Endothelial cell of umbilical vein (primary cell): ENCODE measurements around the gene ZBTB21. TPM values are rescaled to one million over a fixed set of nuclear protein-coding genes. Genes with fewer than 3 reads are reported as not detected.

Experiments used
- BruUV-seq: library from RNA; stranded (reverse); fragments of 400-500 nt; replicated peaks from 2 replicates; lab custom pipeline; 2021; lab: Mats Ljungman, UMichigan
- CTCF ChIA-PET: fragments of 300-600, 350-600 bp; sonication (Branson Sonifier 250); formaldehyde crosslinking; loops from one replicate; lab custom pipeline; 2021; ENCODE audit warnings: antibody characterized with exemption, inconsistent platforms; lab: Charles Lee
- POLR2A ChIA-PET: fragments of 300-600, 350-600 bp; sonication (Branson Sonifier 250); formaldehyde crosslinking; loops from one replicate; lab custom pipeline; 2021; ENCODE audit warnings: antibody characterized with exemption, inconsistent platforms; lab: Charles Lee
- DNase-seq: peaks from one replicate; pipeline ENCODE4 v3.0.0-alpha.2; 2011; ENCODE audit warnings: low read depth, low spot score
- FAIRE-seq: peaks from 2 replicates; lab custom pipeline; 2011; peaks lifted over from hg19 to GRCh38; lab: Jason Lieb, UNC
- H2AFZ ChIP-seq: 2 replicates; pipeline ENCODE4 v1.6.0; 2012; ENCODE audit warnings: low read depth, low read length, control low read depth, inconsistent platforms
- H3K27ac ChIP-seq: 2 replicates; pipeline ENCODE4 v1.5.1; 2011; ENCODE audit warnings: low read depth, mild to moderate bottlenecking, control low read depth, low read length, moderate library complexity; ENCODE audit not compliant: insufficient read depth
- H3K27me3 ChIP-seq, 2 experiments: 2 replicates each; pipeline versions ENCODE4 v1.6.0 to v1.6.1; 2011; ENCODE audit warnings: low read length in 2 of 2, mixed read lengths in 1 of 2; ENCODE audit not compliant: control insufficient read depth in 2 of 2, insufficient read depth in 2 of 2
- H3K36me3 ChIP-seq, 2 experiments: 2 replicates in 1 of 2; 3 replicates in 1 of 2; pipeline ENCODE4 v1.5.1; 2011; ENCODE audit warnings: low read length in 2 of 2, mild to moderate bottlenecking in 1 of 2, moderate library complexity in 1 of 2; ENCODE audit not compliant: control insufficient read depth in 2 of 2, insufficient read depth in 2 of 2; ENCODE audit errors: extremely low read depth in 1 of 2
- H3K4me1 ChIP-seq: 3 replicates; pipeline ENCODE4 v1.5.1; 2011; ENCODE audit warnings: mild to moderate bottlenecking, low read length; ENCODE audit not compliant: control insufficient read depth, insufficient read depth; ENCODE audit errors: extremely low read depth
- H3K4me2 ChIP-seq: 2 replicates; pipeline ENCODE4 v1.6.1; 2011; ENCODE audit warnings: low read length, control low read depth, mixed read lengths; ENCODE audit not compliant: insufficient read depth
- H3K4me3 ChIP-seq, 3 experiments: fragments of 200-600 bp in 1 of 3; sonication (generic), shearing (Covaris generic) in 1 of 3; replicated peaks in 1 of 3; 2 replicates each; pipeline ENCODE4 v1.5.1; 2011 to 2016; ENCODE audit warnings: control low read depth in 3 of 3, low read length in 3 of 3, mild to moderate bottlenecking in 2 of 3, inconsistent platforms in 1 of 3, low read depth in 1 of 3, moderate library complexity in 1 of 3; ENCODE audit not compliant: insufficient read depth in 1 of 3
- H3K79me2 ChIP-seq: 2 replicates; pipeline ENCODE4 v1.6.0; 2012; ENCODE audit warnings: low read length, inconsistent platforms; ENCODE audit not compliant: control insufficient read depth, insufficient read depth
- H3K9ac ChIP-seq: replicated peaks from 2 replicates; pipeline ENCODE3; 2011; ENCODE audit warnings: low read length, control low read depth; ENCODE audit not compliant: insufficient read depth; ENCODE audit errors: extremely low read depth
- H3K9me1 ChIP-seq: replicated peaks from 3 replicates; pipeline ENCODE4 v1.6.0; 2011; ENCODE audit warnings: mild to moderate bottlenecking, low read length; ENCODE audit not compliant: control insufficient read depth, insufficient read depth; ENCODE audit errors: extremely low read depth
- H3K9me3 ChIP-seq: replicated peaks from 2 replicates; pipeline ENCODE4 v1.5.1; 2012; ENCODE audit warnings: low read length, inconsistent platforms; ENCODE audit not compliant: control insufficient read depth, insufficient read depth
- H4K20me1 ChIP-seq: replicated peaks from 2 replicates; pipeline ENCODE3; 2011; ENCODE audit warnings: mild to moderate bottlenecking, low read length; ENCODE audit not compliant: control insufficient read depth, insufficient read depth; ENCODE audit errors: extremely low read depth
- EZH2 ChIP-seq: IDR thresholded peaks from 2 replicates; pipeline ENCODE4 v1.6.1; 2012; ENCODE audit warnings: borderline replicate concordance, low read depth, mild to moderate bottlenecking, moderate library complexity, low read length, inconsistent platforms; ENCODE audit not compliant: severe bottlenecking
- FOS ChIP-seq: IDR thresholded peaks from 2 replicates; pipeline ENCODE4 v1.6.1; 2011; ENCODE audit warnings: mild to moderate bottlenecking, low read length, moderate library complexity, borderline replicate concordance; ENCODE audit not compliant: insufficient read depth
- GATA2 ChIP-seq: IDR thresholded peaks from 2 replicates; pipeline ENCODE4 v1.7.0; 2011; ENCODE audit warnings: low read depth, mild to moderate bottlenecking, moderate library complexity, mixed read lengths, low read length; ENCODE audit not compliant: insufficient read length, insufficient read depth
- JUN ChIP-seq: IDR thresholded peaks from 2 replicates; pipeline ENCODE4 v1.6.1; 2011; ENCODE audit warnings: borderline replicate concordance, low read depth; ENCODE audit not compliant: insufficient read length, insufficient read depth
- MYC ChIP-seq: IDR thresholded peaks from one replicate; pipeline ENCODE4 v1.6.1; 2011; ENCODE audit warnings: mild to moderate bottlenecking, low read depth, low read length
- POLR2A ChIP-seq: IDR thresholded peaks from 2 replicates; pipeline ENCODE4 v1.6.1; 2012; ENCODE audit warnings: low read depth, mild to moderate bottlenecking, control low read depth, low read length
- POLR2AphosphoS5 ChIP-seq: IDR thresholded peaks from 2 replicates; pipeline ENCODE4 v1.6.1; 2012; ENCODE audit warnings: low read depth, mild to moderate bottlenecking, control low read depth, low read length, moderate library complexity; ENCODE audit not compliant: insufficient read depth
- dilution Hi-C: fragments of 300-500 bp; cut with MboI; formaldehyde crosslinking; loops from one replicate; pipeline ENCODE4 v1.15.0; 2019; ENCODE audit warnings: low sequenced_read_pairs; ENCODE audit not compliant: extremely low pct_ligation_motif_present
- intact Hi-C: fragments of 100-400 bp; cut with micrococcal nuclease; formaldehyde crosslinking; loops from one replicate; pipeline ENCODE4 v1.10.0; 2022
- polyA plus RNA-seq, 4 experiments: library from polyadenylated mRNA; depleted of rRNA in 3 of 4; stranded (reverse) in 3 of 4; unstranded in 1 of 4; fragments of >200 nt; gene quantifications; 2 replicates each; pipeline versions ENCODE4 v1.2.1 to v1.2.3, GENCODE V29; 2011 to 2012; ENCODE audit warnings: missing spikeins in 1 of 4
- total RNA-seq: library from RNA; stranded (reverse); gene quantifications from 2 replicates; pipeline ENCODE4 v1.2.3, GENCODE V29; 2021
- TF ChIP-seq, protein P1 (sequence below), 2 donors: IDR thresholded peaks; 1 replicate in 1 of 2; 2 replicates in 1 of 2; pipeline ENCODE4 v1.5.1; 2011; ENCODE audit warnings: low read length in 2 of 2, mild to moderate bottlenecking in 2 of 2, moderate library complexity in 2 of 2, control low read depth in 1 of 2, inconsistent platforms in 1 of 2, low read depth in 1 of 2; ENCODE audit not compliant: insufficient read depth in 1 of 2; ENCODE audit errors: extremely low read depth in 1 of 2
- TF ChIP-seq, protein P2 (sequence below): IDR thresholded peaks from 2 replicates; pipeline ENCODE4 v1.6.1; 2011; ENCODE audit not compliant: insufficient read depth, insufficient read length

The ZBTB21 gene
- total and polyA plus RNA-seq, 2 donors (not counting 3 experiments of a cell fraction or from before 2014, with no cell fraction given): 2.8 to 12.4 TPM

DNA sequence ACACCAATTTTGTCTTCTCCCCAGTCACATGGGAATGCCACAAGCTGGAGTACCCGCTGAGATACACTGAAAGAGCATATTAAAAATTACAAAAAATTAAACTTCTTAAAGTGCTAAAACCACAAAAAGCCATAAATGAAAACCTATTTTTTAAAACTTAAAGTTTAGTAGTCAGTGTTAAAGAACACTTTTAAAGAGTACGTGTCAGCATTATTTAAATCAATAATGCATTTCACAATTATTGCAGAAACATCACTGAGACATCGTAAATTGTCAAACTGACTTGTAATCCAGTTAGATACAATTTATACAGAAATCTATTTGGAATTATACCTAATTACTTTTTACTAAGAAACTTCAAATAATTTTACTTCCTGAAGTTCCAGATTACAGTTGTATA is 22.9 kb downstream of the ZBTB21 start:
- no peak overlapping the region for H3K9ac ChIP-seq
- dilution Hi-C loops (no loop called here), intact Hi-C loops (no loop called here)
- no peak overlapping the region for H3K27ac ChIP-seq
- no peaks in the 10 kb centered on the region for H3K79me2 ChIP-seq
- H3K9me1 ChIP-seq: no peaks in the 10 kb centered on the region
- DNase-seq (no peak), FAIRE-seq (no peak)
- ChIA-PET POLR2A (no interaction called here), CTCF (interaction anchor here (1.0 kb wide), 1 partner anchor 130 kb away, joined by 3 read pairs; no protein-coding TSS in a partner anchor)
- TF ChIP-seq, protein P1, sequence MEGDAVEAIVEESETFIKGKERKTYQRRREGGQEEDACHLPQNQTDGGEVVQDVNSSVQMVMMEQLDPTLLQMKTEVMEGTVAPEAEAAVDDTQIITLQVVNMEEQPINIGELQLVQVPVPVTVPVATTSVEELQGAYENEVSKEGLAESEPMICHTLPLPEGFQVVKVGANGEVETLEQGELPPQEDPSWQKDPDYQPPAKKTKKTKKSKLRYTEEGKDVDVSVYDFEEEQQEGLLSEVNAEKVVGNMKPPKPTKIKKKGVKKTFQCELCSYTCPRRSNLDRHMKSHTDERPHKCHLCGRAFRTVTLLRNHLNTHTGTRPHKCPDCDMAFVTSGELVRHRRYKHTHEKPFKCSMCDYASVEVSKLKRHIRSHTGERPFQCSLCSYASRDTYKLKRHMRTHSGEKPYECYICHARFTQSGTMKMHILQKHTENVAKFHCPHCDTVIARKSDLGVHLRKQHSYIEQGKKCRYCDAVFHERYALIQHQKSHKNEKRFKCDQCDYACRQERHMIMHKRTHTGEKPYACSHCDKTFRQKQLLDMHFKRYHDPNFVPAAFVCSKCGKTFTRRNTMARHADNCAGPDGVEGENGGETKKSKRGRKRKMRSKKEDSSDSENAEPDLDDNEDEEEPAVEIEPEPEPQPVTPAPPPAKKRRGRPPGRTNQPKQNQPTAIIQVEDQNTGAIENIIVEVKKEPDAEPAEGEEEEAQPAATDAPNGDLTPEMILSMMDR (IDR thresholded peaks at IDR 0.05; ENCODE audit: extremely low read depth in 1 of 2, insufficient read depth in 1 of 2, low read depth in 1 of 2, low read length in 2 of 2): no peak
- TF ChIP-seq JUN (no peak), MYC (no peak), POLR2A (no peak)
- H3K9me3 ChIP-seq: no peaks in the 10 kb centered on the region
- no peaks in the 10 kb centered on the region for H4K20me1 ChIP-seq
- H2AFZ ChIP-seq: no peak overlapping the region
- no peak overlapping the region for H3K4me2 ChIP-seq
- peaks cover 1 to 6% of the 10 kb centered on the region in 2 experiments for H3K36me3 ChIP-seq
- H3K27me3 ChIP-seq: no peaks in the 10 kb centered on the region
- H3K4me1 ChIP-seq: no peaks in the 10 kb centered on the region
- no peak overlapping the region for H3K4me3 ChIP-seq
- BruUV-seq: no TSS peak

DNA sequence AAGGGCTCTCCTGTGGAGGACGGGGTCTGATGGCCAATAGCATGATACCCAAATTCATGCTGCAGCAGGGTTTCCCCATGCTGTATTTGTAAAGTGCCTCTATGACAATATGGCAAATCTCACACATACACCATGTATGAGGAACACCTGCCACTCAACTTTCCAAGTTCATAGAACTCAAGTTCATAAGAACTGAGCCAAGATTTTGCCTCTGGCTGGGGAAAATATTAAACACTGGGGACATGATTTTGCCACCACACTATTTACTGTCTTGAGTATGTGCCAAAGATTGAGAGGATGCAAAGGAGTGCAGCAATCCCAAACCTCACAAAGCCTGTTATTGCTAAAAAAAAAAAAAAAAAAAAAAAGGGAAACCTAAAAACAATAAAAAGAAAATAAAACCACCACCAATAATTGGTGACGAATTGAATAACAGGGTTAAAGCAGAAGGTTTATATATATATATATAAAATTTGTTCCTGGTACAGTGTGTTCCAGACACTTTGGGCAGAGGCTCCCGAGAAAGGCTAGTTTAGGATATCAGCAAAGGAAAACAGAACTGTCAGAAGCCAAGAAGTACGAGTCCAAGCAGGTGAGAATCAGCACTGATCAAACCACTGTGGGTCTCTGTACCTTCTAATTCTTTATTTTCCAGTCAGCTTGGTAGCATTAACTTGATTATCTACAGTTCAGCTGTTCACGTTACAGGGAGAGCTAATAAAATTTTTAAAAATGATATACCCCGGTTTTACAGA is 24.3 kb downstream of the ZBTB21 start:
- Histone ChIP-seq H3K27ac (no peak overlapping the region), H3K9ac (no peak overlapping the region), H3K79me2 (no peaks in the 10 kb centered on the region), H3K9me3 (no peaks in the 10 kb centered on the region), H3K4me3 (no peak overlapping the region), H3K9me1 (no peaks in the 10 kb centered on the region), H3K27me3 (no peaks in the 10 kb centered on the region), H3K4me1 (no peaks in the 10 kb centered on the region), H3K4me2 (no peak overlapping the region), H4K20me1 (no peaks in the 10 kb centered on the region), H3K36me3 (no peaks in the 10 kb centered on the region), H2AFZ (no peak overlapping the region)
- DNase-seq (no peak), FAIRE-seq (no peak)
- intact Hi-C loops: no loop called here
- dilution Hi-C loops: no loop called here
- BruUV-seq: no TSS peak
- ChIA-PET POLR2A (no interaction called here), CTCF (interaction anchor here (1.1 kb wide), 1 partner anchor 10 kb away, joined by 3 read pairs; no protein-coding TSS in a partner anchor)
- TF ChIP-seq MYC: no peak
- no peak for TF ChIP-seq EZH2
- no peak for TF ChIP-seq GATA2
- TF ChIP-seq, protein P1 (IDR thresholded peaks at IDR 0.05; ENCODE audit: extremely low read depth in 1 of 2, insufficient read depth in 1 of 2, low read depth in 1 of 2, low read length in 2 of 2): no peak
- TF ChIP-seq JUN: no peak
- TF ChIP-seq POLR2A: no peak
- no peak for TF ChIP-seq FOS
- TF ChIP-seq, protein P2, sequence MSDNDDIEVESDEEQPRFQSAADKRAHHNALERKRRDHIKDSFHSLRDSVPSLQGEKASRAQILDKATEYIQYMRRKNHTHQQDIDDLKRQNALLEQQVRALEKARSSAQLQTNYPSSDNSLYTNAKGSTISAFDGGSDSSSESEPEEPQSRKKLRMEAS: no peak
- TF ChIP-seq POLR2AphosphoS5: no peak
